AG08396 (cell line): ENCODE results near the gene CTTNBP2.
A peak's percentile ranks its signal among the peaks of the same experiment; 100 is the strongest.
"Not testable (repeated sequence)": the region's sequence is repeated elsewhere in the genome, so short reads cannot be mapped to it uniquely, and the experiment has no call there.

ENCODE experiments used
- DNase-seq: peaks from one replicate; pipeline ENCODE4 v3.0.0; 2012; ENCODE audit warnings: low spot score, mixed read lengths

Gene CTTNBP2

DNA sequence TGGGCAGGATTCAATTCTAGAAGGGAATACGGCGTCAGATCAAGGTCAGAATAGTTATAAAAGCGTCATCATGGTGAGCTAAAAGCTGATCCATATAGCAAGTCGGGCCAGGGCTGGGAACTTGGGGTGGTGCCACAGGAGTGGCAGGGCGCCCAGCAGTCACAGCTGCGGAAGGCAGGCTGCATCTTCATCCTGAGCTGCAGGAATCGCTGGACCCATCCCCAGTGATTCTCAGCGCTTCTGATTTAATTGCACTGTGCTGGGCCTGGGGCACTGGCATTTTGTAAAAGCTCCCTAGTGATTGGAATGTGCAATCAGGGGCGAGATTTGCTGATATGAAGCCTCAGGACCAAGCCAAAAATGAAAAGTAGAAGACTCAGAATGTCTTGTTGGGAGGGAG lies 135.3 kb downstream of the CTTNBP2 start:
- DNase-seq: no peak

DNA sequence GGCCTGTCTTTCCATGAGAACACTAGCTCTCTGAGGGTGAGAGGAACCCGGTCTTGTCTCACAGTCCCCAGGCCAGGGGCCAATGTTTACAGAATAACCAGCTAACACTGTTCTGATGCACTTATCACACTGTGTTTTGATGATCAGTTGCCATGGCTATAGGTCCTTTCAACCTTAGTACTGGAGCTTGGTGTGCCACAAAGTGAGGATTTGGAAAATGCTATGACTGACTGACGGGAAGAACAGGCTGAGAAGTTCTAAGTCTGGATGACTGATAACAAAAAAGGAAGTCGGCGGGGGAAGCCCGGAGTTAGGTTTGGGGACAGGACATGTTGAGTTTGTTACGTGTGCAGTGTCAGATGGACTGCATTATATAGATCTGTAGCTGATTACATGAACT lies 141.8 kb downstream of the CTTNBP2 start:
- no peak for DNase-seq

DNA sequence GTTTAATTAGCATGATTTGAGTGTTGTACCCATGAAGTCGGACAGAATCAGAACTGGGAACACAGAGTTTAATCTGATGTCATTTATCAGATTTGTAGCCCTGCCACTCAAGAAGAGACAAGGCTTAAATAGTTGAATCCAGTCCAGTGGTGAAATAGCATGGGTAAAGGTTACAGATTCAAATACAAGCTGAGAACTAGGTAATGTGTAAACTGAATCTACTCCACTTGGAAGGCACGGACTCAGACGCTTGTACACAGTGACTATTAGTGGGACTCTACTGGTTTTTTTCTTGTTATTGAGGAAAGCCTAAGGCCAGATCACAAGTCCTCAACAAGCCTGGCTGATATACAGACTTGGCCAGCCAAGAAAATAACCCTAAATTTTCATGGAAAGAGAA lies 142.9 kb downstream of the CTTNBP2 start:
- DNase-seq: no peak

DNA sequence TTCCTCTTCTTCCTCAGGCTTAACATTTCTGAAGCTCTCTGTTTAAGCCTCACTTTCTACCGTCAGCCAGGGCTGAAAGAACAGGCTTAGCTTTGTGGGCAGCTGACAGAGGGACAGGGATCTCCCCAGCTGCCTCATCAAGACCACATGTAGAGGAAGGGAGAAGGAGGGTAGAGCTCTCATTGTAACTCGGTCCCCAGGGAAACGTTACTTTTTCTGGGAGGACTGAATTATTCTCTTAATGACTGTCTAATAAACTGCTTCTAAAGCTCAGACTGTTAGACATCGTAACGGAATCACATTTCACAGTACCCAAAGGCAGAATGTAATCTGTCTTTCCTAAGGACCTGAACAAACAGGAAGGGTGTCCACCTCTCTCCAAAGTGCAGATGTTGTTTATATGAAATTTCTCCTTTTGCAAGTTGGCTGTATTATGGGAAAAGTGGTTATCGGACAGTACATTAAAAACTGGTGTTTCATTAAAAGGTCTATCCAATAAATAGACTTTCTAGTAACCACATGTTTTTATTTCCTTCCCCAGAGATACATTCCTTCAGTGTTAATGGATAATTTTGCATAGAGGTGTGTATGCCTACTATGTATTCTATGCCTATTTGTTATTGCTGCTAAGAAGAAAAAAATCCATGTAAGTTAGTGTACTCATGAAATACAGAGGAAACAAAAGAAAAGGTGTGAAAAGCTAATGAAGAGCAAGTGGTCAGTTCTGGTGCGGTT lies 144.2 kb downstream of the CTTNBP2 start:
- no peak for DNase-seq

GRCh38 chr7:117724898-117725297 lies 148.3 kb downstream of the CTTNBP2 start:
- no peak for DNase-seq

DNA sequence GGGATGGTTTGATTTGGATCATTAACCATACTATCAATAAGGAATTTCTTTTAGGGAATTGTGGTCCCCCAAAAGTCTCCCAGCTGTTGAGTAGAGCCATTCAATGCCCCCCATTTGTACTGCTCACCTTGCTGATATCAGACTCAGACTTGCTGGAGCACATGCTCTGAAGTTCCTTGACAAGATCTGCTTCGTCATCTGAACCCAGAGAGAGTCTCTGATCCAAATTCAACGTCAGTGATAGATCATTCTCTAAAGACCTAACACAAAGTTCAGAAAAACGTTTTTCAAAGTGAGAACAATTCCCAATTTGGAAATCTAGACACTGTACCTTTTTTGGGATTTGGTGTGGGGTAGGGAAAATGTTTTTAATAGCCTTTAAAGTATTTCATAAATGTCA lies 153.9 kb downstream of the CTTNBP2 start:
- DNase-seq: no peak

DNA sequence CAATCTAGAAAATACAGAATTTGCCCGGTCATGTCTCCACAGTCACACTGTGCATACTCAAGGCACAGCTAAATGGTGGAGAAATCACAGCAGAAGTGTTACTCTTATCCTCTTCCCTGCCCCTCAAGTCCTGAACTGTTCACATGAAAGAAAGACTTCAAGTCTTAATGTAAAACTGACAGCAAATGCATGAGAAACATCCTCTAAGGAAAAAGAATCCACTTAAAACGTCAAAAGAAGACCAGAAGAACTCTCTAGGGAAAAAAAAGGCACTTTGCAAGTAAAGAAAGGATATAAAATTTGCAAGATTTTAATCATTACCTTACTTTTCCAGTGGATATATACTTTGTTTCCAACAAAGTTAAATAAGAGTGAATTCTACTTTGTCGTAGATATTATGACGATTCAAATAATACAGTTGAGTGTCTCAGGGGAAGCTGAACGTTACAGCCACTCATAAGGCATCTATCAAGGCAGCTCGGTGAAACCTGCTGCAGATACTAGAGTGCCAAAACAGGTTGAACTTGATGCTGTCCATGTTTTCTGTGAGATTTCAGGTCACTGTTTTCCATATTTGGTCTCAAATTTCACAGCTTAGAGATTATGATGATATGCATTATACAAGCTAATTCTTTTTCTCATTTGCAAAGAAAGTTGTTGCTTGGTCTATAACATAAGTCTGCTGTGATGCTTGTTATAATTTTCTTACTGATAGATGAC lies 155.0 kb downstream of the CTTNBP2 start:
- no peak for DNase-seq

DNA sequence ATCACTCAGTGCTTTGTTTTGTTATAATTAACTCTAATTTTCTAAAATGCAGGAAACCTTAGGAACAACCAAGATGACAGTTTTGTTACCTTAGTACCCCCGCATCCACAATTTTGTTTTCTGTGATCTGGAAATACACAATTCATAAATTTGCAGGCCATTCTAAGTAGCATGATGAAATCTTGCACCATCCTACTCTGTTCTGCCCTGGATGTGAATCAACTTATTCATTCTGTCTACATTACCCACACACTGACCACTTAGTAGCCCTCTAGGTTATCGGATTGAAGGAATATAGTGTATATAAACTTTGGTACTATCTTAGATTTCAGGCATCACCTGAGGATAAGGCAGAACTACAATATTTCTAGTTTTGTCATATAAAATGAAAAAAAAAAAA lies 155.9 kb downstream of the CTTNBP2 start:
- DNase-seq: no peak

- DNase-seq: no peak
Observed at GRCh38 chr7:117716707-117717299, 156.4 kb downstream of the CTTNBP2 start.

DNA sequence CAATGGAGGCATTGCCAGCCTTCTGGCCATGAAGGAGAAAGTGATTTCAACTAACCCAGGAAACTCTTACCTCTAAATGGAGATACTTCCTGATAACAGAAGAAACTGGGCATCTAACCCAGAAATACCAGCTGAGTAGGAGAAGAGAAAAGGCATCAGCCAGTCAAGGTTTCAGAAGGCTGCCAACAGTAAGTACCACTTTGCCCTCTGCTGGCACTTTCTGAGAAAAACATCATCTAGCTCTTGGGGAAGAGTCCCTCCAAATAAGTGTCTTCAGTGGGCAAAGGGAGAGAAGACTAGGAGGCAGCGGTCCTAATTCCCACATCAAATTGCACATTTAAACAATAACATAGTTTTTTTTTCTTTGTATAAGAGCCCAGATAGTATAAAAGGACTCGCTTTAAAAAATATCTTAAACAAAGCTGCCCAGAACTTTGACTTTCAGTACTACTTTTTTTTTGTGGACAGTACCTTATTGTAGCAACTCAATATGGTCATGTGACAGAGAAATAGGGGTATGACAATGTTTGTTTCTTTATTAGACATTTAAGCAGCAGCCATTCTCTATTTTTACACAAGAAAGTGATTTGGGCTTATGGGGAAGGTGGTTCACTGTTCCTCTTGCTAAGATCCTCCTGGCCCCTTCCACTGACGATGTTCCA lies 157.3 kb downstream of the CTTNBP2 start:
- DNase-seq: peak; percentile 58

- no peak for DNase-seq
Observed at GRCh38 chr7:117711556-117711955, 161.7 kb downstream of the CTTNBP2 start.

DNA sequence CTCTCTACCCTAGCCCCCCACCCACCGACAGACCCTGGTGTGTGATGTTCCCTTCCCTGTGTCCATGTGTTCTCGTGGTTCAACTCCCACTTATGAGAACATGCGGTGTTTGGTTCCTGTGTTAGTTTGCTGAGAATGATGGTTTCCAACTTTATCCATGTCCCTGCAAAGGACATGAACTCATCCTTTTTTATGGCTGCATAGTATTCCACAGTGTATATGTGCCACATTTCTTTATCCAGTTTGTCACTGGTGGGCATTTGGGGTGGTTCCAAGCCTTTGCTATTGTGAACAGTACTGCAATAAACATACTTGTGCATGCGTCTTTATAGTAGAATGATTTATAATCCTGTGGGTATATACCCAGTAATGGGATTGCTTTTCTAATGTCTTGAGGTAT lies 165.1 kb downstream of the CTTNBP2 start:
- not testable (repeated sequence) for DNase-seq

GRCh38 chr7:117707080-117707479 lies 166.2 kb downstream of the CTTNBP2 start:
- no peak for DNase-seq

- DNase-seq: no peak
Observed at GRCh38 chr7:117706210-117706609, 167.0 kb downstream of the CTTNBP2 start.

DNA sequence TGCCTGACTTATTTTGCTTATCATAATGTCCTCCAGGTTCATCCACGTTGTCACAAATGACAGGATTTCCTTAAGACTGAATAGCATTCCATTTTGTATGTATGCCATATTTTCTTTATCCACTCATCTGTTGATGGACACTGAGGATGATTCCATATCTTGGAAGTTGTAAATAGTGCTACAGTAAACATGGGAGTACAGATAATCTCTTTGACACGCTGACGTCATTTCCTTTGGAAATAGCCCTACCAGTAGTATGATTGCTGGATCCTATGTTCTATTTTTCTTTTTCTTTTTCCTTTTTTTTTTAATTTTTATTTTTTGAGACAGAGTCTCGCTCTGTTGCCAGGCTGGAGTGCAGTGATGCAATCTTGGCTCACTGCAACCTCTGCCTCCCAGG lies 167.6 kb downstream of the CTTNBP2 start:
- no peak for DNase-seq

- no peak for DNase-seq
Observed at GRCh38 chr7:117704063-117704462, 169.2 kb downstream of the CTTNBP2 start.

- no peak for DNase-seq
Observed at GRCh38 chr7:117698018-117698417, 175.2 kb downstream of the CTTNBP2 start.

GRCh38 chr7:117692338-117692737 lies 180.9 kb downstream of the CTTNBP2 start:
- no peak for DNase-seq

DNA sequence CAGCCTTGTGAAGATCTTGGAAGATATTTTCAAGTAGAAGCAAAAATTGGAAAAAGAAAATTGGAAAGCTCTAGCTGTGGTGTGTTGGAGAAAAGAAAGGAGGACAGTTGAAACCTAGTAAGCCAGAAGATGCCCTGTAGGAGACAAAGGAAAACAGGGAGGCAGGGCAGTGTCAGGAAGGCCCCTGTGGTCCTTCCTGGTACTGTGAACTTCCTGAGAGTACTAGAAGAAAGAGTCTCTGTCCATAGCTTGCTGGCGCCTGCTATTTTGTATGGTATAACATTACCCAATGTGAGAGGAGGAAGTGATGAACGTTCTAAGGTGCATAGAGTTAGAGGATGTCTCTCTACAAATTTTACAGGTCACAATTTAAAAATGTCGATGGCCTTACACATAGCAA lies 183.1 kb downstream of the CTTNBP2 start:
- DNase-seq: no peak

- no peak for DNase-seq
Observed at GRCh38 chr7:117689406-117689805, 183.8 kb downstream of the CTTNBP2 start.

DNA sequence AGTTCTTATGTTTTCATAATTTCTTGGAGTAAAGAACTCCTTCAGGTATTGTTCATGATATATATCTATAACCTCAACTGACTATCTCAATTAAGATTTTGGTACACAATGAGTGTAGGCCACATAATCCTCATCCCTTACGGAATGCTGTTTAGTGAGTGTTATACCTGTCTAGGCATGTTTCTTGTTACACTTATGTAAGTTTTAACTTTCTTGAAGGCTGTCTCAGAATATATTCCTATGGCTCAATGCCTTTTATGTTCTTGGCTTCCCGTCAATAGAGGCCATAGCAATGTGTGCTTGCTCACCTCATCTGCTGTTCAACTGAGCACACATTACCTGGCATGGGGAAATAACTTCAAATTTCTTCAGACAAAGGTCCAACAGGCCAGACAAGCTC lies 185.1 kb downstream of the CTTNBP2 start:
- DNase-seq: no peak

DNA sequence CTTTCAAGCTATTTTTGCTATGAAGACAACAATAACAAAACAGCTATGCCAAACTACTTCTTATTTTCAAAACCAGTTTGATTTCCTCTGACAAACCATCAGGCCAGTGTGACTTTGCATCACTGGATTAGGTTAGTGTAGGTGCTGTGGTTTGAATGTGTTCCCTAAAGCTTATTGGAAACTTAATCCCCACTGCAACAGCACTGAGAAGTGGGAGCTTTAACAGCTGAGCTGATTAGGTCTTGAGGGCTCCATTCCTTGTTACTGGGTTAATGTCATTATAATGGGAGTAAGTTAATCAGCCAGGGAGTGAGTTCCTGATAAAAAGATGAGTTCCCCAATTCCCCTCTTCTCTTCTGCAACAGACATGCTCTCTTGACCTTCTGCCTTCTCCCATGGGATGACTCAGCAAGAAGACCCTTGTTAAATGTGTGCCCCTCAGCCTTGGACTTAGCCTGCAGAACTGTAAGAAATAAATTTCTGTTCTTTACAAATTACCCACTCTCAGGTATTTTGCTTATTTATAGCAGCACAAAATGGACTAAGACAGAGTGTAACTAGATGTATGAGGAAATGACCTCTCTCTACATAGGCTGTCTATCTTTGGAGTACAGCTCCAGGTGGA lies 186.8 kb downstream of the CTTNBP2 start:
- DNase-seq: no peak
